NCI-H510A (cell line): ENCODE data around the gene COL16A1.

Experiments
- DNase-seq: peaks from one replicate; lab custom pipeline; 2025; lab: John Stamatoyannopoulos, UW

Gene COL16A1

DNA sequence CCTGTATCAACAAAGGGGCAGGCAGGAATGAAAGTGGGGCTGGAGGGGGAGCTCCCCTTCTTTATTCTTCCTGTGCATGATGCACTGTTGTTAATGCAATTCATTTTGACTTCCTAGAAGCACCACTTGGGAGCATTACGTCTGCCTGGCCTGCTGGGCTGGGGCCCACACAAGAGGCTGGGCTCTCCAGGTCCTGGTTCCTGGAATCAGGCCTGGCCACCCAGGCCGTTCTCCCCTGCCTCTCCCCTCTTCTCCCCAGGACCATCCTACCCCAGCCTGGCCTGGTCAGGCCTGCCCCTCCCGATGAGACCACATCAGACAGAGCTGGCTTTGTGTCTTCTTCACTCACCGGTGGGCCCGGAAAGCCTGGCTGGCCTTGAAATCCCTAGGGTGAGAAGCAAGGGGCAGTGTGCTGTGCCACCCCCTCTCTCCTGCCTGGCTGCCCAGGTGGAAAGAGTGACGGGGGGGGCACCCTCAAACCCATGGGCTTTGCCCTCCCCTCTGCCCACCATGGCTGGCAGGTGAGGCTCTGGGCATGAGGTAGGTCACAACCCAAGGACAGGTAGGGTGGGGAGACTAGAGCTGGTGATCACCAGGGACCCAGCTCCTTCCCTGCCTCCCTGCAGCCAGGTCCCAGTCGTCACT is 38.5 kb downstream of the COL16A1 start:
- DNase-seq = no peak

DNA sequence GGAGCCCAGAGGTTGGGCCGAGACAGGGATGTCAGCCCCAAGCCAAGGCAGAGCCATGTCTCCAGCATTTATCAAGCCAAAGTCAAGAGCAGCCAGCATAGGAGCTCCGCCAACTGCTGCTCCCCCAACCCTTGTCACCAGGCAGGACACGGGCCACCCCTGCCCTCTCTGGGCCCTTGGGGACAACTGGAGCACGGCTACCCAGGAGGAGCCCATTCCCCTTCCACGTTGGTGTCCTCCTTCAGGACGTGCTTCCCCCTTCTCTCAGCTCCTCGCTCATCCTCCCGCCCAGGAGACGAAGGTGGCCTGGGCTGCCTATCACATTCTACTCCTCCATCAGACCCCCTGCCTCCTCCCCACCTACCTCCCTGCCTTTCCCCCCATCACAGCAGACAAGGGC is 39.3 kb downstream of the COL16A1 start:
- no peak for DNase-seq

DNA sequence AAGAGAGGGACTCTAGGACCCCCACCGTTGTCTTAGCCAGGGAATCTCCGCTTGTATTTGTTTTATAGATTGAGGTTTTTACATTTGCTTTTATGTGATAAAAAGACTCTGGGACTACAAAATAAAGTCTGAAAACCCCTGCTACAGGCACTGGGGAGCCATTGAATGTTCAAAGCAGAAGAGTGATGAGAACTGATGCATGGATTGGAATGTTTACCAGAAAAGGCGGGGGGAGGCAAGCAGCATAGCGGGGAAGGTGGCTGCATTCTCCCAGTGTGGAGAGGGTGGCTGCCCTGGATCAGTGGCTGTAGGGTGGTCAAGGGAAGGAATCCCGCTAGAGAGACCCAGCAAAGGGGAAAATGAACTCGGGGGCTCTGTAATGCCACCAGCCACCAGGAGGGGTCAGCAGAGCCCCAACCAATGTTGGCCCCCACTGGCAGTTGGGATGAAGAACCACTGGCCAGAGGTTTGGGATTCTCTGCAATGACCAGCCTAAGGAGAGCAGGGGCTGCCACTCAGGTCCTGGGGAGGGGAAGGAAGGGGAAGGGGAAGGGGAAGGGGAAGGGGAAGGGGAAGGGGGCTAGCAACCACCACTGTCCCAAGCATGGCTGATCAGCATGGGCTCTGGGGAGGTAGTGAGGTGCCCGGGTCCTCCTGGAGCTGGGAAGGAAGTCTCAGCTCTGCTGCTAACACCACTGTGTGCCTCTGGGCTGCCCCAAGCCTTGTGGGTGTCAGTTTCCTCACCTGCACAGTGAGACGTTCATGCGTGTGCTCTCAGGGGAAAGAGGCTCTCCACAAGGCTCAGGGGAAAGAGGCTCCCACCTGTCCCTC is 40.0 kb downstream of the COL16A1 start:
- no peak for DNase-seq

DNA sequence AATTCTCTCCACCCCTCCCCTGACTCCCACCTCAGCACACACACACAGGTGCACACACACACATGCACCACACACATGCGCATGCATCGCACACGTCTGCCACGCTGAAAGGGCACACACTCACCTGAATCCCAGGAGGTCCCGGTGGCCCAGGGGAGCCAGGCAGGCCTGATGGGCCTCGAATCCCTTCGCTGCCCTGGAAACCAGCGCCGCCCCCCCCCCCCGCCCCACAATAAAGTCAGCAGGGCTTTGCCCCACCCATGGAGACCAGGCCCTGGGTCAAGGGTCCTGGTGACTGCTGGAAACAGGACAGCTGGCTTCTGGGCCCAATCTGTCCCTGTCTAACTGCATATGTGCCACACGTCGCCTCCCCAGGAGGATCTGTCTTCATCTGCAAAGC is 41.4 kb downstream of the COL16A1 start:
- no peak for DNase-seq

DNA sequence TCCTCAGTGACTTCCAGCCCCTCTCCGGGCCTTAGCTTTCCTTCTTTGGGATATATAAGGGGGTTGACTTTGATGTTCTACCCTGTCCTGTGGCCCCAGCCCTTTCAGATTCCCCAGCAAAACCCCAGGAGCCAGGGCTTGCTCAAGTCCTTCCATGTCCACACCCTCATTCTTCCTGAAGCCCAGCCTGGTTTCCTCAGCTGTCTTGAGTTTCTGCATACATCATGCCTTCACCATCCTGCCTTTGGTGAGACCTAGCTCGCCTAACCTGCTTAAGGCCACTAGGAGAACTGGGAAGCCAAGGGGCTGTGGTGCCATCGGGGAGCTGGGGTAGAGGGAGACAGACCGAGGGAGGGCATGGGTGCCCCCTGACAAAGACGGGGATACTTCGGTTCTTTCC is 42.0 kb downstream of the COL16A1 start:
- DNase-seq = no peak

DNA sequence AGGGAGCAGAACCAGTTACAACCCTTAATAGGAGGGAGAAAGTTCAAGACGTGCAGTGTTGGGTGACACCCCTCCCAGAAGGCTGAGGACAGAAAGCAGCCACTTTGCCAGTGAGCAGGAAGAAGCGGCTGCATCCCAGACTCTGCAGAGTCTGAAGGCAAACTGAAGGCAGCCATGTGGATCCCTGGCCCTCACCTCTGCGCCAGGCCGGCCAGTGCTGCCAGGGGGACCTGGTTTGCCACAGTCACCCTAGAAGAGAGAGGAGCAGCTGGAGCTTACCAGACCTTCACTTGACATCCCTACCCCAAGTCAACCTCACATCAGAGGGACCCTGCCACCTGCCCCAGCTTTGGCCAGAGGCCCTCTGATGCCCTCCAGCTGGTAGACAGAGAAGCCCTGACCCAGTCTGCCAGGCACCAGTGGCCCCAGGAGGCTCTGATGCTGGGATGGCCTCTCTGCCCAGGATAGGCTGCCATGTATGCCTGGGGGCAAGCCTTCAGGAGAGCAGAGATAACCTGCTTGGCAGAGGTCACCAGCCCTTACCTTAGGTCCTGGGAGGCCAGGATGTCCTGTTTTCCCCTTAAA is 42.9 kb downstream of the COL16A1 start:
- no peak for DNase-seq

DNA sequence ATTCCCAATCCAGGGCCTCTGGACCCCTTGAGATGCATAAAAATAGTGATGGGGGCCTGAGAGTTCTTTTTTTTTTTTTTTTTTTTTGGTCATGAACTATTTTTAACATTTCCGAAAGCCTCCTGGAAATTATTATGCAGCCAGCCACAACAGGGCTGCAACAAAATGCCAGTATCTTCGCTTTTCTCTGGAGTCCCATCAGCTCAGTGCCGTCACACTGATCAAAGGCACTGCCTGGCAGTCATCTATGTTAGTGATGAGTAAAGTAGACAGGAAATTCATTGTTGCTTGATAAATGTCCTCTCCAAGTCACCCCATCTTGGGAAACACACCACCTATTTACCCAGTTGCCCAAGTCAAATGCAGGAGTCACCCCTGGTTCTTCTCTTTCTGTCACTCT is 43.9 kb downstream of the COL16A1 start:
- no peak for DNase-seq

DNA sequence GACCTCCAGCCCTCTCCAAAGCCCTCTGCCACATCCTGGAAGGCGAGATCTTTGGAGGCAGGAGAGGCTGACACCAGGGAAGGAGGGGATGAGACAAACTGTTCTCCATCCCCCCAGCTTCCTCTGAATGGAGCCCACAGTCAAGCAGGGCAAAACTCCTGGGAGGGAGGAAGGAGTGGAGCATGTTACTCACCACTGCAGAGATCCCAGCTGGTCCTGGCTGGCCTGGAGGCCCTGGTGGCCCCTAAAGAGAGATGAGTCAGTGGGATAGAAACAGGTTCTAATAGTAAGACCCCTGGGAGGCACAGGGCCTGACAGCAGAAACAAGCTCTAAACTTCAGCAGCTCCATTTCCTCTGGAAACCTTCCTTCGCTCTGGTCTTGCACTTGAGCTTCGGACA is 45.1 kb downstream of the COL16A1 start:
- no peak for DNase-seq

DNA sequence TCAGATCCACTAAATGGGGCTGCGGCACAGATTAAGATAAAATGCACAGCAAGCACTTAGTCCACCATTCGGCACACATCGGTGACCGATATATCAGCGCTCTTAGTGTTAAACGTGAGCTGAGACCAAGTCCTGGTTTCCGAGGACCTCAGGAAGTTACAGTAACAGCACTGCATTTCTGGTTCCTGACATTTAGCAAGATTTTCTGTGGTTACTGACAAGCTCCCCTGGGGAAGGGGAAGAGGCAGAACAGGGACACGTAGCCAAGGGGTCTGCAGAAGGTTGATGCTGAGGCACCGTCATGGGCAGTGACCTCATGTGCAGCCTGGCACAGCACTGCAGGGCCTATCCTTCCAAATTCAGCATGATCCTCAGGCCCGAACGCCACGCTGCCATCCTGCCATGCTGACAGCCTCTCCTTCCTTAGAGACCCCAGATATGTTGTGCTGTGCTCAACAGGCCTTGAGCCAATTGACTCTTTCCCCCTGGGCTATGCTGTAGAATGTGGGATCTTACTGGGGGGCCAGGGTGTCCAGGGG is 45.8 kb downstream of the COL16A1 start:
- no peak for DNase-seq

DNA sequence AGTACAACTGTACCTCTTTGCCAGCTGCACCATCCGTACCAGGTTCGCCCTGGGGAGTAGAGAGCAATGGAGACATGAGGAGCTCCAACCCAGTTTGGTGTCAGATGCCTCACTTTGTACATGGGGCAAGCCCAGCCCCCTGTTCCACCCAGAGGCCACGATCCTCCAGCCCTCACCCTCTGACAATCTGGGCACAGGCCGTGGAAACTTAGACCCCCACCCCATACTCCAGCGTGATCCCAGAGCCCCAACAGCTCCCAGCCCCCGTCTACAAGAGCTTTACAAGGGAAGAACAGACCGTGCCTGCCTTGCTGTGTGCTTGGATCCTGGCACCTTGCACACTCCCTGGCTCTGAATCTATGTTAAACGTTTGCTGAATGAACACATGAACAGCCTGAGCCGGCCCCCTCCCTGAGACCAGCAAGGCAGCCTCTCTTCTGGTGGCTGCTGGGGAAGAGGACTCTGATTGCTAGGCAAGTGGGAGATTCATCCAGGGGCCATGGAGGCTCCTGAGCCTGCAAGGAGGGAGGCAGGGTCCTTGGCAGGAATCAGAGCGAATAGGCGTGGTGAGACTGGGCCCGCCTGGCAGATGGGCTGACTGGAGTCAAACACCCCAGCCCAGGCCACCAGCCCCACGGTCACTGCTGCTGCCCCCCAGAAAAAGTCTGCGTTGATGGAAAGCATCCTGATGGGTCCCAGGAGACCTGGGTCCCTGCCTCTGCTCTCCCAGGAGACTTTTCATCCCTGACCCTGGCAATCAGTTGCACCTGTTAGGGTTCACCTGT is 46.6 kb downstream of the COL16A1 start:
- DNase-seq = no peak

DNA sequence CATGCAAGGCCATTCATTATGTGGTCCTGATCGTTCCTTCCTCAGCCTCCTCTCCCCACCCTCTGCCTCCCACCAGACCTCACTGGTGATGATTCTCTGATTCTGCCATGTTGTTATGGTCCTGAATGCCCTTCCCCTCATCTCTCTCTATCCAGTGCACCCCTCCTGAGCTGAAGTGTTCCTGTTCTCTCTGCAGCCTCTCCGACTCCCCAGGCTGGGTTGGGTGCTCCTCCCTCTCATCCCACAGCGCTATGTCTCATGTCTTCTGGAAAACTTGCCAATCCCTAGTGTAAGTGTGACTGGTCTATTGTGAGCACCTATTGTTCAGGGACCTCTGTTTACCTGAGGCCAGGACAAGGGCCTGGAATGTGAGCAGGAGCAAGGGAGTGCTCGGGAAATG is 48.1 kb downstream of the COL16A1 start:
- no peak for DNase-seq

DNA sequence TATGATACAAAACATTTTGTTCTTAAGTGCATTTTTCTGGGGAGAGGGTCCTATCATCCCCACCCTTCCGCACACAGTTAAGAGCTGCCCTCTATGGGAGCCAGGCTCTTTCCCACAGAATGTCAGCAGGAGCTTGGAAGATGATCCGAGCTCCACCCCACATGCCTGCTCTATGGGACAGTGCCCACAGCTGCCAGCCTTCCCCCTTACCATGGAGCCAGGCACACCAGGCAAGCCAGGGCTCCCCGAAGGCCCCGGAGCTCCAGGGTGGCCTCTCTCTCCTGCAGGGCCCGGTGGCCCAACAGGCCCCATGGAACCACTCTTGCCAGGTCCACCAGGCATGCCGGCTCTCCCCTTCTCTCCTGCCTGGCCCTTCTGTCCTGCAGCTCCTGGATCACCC is 48.7 kb downstream of the COL16A1 start:
- DNase-seq = no peak

DNA sequence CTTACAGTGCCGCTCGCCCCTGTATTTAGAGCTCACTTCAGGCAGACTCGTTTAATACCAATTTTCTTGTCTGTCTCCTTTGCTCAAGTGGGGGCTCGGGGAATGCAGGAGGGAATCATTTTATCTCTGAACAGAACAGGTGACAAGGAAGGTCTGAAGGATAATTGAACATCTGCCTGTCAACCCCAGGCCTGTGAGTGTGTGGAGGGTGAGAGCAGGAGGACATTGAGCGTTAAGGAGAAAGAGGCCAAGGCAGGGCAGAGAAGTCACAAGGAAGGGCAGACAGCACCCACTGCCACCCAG is 49.4 kb downstream of the COL16A1 start:
- DNase-seq = no peak

DNA sequence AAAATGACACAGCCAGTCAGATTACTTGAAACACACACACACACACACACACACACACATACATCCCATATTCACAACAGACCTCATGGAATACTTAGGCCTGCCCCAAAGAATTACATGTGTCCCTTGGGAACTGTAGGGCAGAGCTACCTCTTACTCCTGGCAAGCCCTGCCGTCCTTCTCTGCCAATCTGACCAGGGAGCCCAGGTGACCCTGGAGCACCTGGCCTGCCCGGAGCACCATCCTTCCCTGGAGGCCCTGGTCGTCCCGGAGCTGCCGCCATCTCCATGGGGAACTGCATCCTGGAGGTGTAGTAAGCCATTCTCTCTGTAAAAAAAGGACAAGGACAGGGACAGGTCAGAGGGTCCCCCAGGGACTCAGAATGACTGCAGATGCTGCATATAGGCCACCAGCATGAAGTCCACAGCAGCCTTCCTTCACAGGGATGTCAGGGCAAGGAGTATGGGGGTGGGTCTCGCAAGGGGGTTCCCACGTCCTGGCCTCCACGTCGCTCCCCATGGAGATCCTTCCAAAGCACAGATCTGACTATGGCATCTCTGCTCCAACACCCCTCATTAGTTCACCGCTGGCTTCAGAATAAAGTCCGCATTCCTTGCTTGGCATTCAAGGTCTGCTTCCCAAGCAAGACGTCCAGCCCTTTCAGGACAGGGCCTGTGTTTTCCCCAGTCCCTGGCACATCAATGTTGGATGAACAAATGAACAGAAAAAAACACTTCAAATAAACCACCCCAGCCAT is 49.9 kb downstream of the COL16A1 start:
- DNase-seq = no peak

DNA sequence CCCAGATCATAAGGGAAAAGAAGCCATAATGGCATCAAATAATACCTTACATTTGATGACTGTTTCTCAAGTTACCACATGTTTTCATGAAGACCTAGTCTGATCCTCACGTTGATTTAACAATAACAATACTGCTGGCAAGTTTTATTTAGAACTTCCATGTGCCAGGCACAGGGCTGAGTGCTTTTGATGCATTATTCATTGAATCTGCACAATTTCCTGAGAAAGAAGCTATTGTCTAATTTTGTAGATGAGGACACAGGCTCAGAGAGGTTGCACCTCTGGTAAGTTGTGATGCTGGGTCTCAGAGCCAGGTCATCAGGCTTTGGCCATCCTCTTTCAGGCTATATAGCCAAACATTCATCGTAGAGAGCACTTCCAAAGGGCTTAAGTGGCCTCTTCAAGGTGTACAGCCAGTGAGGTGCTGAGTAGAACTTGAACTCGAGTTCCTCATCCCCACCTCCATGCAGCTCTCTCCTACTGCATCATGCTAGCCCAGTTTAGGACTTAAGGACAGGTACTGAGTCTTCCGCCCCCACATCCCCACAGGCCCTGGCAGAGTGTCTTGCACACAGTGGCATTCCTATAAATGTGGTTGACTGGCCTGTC is 50.8 kb downstream of the COL16A1 start:
- no peak for DNase-seq

DNA sequence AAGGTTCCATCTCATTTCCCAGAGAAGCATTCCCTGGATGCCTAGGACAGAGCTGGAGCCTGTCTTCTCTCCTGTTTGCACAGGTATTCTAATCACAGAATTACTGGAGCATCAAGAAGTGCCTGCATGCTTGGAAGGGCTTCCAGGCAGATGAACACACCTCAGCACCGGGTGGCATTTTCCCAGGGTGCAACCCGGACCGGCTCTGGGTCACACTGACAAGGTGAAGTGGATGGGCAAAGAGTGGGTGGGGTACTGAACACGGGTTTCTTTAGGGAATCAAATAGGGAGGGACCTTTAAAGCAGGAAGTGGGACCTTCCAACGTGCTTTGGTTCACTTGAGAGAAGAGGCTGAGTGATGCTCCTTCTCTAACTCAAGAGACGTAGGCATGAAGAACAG is 52.1 kb downstream of the COL16A1 start:
- no peak for DNase-seq

DNA sequence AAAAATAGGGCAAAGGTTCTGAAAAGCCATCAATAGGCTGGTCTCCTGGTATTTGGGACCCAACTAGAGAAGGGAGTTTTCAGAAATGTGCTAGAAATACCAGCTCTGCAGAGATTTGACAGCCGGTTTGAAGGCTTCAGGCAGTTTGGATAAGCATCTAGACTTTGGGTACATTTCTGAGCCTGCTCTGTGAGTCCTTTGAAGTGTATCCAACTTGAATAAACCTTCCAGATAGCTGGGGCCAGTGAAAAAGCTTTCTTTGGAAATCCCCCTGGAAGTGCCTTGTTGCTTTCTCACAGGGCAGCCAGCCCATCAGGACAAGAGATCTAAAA is 52.8 kb downstream of the COL16A1 start:
- DNase-seq = no peak

DNA sequence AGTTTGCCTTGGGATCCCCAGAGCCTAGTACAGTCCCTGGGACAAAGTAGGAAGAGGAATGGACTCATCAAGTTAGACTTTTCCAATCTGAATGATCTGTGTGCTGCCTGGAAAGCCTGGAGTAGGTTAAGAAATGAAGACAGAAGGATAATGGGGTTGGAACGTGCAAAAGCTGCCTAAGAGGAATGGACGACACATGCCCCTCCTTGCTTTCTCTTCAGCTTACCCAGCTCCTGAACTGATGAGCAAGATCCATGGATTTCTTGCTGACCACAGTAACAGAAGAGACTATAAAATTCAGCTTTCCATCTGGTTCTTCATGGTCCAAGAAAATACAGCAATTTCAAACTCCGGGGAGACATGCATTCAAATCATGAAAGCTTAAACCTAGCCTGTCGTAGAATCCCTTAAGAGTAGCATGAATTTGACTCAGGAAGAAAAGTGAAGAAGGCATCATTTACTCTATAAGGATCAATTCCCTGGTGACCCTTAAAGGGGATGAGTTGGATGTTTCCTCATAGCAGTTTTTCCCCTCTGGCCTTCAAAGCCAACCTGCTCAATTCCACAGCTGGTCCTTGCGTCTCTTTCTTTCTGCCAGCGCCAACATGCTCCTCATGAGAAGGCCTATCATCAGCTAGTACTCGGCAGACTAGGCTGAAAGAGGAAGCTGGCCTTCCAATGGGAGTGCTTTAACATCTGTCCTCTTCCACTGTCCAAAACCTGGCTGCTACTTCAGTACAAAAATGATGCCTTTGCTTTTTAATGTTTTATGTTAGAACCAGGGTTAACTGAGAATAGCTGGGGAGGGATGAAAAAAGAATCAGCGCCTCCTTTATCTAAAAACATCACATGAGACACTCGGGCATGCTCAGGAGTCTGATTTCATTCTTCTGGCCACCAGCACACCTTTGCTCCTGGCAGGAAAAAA is 53.4 kb downstream of the COL16A1 start:
- no peak for DNase-seq

DNA sequence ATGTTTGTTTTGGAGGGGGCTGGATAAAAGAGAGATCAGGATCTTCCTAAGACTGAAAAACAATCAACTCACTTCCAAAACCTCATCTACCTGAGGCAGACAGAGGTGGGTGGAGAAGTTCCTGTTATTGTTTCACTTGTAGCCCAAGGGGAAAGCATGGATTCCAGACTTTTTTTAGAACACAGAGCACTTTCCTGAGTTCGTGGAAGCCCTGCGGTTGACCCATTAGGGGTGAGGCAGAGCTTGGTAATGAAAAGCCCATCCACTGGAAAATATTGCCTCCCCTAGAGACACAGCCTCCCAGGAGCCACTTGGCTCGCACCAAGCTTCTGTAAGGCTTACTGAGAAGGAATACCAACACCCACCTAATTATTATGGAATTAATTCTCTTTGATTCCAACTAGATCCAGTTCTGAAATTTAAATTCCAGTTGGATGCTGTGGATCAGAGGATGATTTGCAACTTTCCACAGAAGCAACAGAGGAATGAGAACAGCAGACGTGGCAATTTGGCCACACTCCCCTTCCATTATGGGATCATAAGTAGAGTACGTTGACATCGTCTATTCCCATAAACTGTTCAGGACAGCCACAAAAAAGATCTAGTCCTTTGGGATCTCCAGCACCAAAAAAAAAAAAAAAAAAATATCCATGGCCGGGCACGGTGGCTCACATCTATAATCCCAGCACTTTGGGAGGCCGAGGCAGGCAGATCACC is 55.0 kb downstream of the COL16A1 start:
- no peak for DNase-seq

DNA sequence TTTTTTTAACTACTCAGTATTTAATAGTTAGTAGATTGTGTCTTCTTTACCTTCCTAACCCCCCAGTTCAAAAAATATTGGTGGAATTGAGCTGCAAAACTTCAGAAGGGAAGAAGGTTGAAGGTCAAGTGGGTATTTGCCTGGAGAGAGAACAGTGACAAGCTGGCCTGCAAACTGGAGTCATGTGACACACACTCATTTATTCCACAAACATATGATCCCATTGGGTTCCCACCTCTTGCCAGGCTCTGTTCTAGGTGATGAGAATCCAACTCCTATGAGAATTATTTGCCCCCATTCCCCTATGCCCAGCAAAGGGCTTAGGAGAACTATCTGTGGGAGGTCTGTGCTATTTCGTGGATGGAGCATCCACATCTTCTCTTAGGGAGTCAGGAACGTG is 55.6 kb downstream of the COL16A1 start:
- DNase-seq = no peak
